HG03457 (cell line): ENCODE measurements around the gene FAM53B.
A peak's percentile ranks its signal among the peaks of the same experiment; 100 is the strongest.
"Not testable (repeated sequence)": the region's sequence is repeated elsewhere in the genome, so short reads cannot be mapped to it uniquely, and the experiment has no call there.

ENCODE experiments used
- ATAC-seq: cut with Tn5 transposase; IDR thresholded peaks from one replicate; pipeline ENCODE4 v1.9.1; 2021; ENCODE audit warnings: moderate number of reproducible peaks; ENCODE audit not compliant: unreplicated experiment

The FAM53B gene

GRCh38 chr10:124615259-124615658 lies 128.9 kb downstream of the FAM53B start:
- ATAC-seq = no peak

DNA sequence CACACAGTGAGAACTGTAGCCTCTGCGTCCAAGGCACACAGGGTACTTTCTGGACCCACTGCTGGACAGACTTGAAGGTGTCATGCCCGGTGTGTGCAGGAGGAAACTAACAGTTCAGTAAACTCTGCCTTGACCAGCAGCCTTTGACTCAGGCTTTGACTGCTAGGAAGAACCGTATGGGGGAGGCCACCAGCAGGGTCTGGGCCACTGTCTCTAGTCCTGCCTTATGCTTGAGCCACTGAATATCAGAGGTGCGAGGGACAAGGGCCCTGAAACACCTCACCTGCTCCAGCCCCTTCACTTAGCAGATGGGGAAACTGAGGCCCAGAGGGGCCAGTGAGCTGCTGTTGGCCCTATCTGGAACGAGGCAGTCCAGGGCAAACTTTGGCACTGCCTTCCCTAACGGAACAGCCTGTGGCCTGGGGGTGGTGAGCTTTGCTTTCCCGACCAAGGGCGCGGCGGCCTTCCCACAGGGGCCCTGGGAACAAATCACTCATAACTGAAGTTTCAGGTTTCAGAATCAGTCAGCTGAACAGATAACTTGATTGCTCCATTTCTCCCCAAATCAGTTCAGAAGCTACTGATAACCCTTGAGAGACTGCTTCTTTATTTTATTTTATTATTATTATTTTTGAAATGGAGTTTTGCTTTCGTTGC lies 130.0 kb downstream of the FAM53B start:
- ATAC-seq = peak; percentile 50

DNA sequence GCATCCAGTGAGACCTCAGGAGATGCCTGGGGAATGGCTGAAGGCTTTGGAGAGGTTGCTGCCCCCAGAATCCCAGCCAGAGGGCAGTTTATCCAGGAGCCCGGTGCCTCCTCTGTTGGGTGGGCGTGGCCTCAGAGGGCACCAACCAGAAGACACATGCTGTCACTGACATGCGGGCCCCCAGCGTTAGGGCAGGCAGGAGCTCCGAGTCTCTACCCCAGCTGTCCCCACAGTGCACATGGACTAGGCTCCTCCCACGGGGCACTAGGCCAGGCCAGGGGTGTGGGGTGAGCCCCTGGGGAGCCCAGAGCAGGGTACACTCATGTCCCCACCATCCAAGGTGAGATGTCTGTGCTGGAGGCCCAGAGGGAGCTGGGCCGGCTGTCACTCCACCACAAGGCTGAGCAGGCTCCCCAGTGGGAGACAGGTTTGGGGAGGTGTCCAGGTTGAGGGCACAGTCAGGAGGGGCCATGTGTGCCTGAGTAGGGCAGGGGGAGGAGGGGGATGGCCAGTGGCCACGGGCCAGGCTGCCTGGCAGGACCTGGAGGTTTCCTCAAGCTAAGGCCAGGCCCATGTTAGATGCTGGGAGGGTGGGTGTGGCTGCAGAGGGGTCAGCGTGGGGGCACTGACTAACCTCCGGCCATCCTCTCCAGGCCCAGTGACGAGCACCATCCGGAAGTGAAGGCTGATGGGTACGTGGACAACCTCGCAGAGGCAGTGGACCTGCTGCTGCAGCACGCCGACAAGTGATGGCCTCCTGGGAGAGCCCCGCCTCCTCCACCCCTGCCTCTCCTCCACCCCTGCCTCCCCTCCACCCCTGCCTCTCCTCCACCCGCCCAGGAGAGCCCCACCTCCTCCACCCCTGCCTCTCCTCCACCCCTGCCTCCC lies 131.3 kb downstream of the FAM53B start:
- ATAC-seq = no peak

- no peak for ATAC-seq
Measured at GRCh38 chr10:124611738-124612137, 132.4 kb downstream of the FAM53B start.

GRCh38 chr10:124610851-124611250 lies 133.3 kb downstream of the FAM53B start:
- not testable (repeated sequence) for ATAC-seq

DNA sequence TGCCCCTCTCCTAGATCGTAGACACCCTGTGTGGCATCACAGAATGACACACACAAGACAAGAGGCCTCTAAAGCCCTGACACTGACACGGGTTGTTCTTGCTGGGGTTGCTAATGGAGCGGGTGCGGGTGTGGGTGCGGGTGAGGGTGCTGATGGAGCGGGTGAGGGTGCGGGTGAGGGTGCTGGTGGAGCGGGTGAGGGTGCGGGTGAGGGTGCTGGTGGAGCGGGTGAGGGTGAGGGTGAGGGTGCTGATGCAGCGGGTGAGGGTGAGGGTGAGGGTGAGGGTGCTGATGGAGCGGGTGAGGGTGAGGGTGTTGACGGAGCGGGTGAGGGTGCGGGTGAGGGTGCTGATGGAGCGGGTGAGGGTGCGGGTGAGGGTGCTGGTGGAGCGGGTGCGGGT lies 134.0 kb downstream of the FAM53B start:
- not testable (repeated sequence) for ATAC-seq

DNA sequence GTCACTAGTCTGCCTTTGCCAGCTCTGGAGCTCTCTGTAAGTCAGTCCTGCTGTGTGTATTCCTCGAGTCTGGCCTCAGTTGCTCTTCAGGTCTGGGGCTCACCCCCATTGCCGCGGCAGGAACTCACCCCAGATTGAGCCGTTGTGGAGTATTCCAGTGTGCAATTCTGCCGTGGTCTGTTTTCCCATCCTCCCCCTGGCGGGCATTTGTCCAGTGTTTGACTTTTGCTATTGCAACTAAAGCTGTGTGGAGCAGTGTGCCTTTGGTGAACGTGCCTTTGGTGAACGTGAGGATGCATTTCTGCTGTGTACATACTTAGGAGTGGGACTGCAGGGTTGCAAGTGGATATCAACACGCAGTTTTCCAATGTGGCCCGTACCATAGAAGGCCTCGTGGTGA lies 134.5 kb downstream of the FAM53B start:
- ATAC-seq = no peak

DNA sequence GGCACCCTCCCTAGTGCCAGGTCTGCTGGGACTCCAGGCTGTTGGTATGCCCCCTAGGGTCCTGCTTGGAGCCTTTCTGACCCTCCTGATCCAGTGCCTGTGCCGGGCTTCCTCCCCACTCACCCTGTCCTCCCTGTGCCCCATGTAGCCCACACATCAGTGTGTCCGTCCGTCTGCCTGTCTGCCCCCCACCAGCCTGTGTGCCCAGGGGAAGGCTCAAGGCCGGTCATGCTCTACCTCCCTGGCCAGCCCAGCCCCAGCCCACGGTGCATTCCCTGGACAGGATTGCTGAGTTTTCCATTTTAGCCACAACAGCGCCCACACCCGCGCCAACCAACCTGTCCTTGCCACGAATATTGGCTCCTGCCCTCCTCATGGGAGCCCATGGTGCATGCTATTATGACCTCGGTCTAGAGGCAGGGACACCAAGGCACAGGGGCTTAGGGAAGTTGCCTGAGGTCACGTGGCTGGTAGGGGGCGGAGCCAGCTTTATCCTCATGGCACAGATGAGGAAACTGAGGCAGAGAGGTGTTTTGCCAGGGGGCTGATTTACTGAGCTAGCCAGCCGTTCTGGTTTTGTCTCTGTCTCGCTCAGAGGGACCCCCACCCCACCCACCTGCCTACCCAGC lies 136.0 kb downstream of the FAM53B start:
- no peak for ATAC-seq

DNA sequence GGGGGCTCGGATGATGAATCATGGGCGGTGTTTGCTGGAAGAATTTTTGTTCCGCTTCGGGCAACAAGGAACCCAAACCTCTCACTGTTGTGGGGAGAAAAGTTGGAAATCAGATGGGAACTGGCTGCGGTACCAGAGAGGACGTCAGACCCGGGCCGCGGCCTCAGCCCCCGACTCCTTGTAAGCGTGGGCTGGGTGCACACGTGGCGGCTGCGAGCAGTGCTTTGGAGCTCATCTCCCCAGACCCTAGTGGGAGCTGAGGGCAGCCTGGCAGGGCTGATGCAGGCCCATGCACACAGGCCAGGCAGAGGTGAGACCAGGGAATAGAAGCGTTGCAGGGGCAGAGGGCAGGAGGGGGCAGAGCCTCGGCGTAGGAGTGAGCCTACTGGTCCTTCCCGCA lies 136.5 kb downstream of the FAM53B start:
- no peak for ATAC-seq

DNA sequence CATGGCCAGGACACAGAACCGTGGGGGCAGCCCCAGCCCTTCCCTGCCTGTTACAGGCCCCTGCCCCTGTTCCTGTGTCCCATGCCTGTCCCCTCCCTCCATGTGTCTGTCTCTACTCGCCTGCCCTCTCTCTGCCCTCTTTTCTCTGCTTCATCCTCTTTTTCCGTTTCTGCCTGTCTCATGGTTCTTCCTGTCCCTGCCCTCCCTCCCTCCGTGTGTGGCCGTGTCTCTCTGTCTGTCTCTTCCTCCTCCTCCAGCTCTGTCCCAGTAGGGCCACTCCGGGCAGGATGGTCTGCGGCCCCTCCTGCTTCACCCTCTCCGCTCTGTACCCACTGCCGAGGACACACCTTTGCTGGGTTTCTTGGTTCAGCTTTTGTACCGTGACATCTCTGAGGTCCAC lies 137.4 kb downstream of the FAM53B start:
- ATAC-seq = no peak

DNA sequence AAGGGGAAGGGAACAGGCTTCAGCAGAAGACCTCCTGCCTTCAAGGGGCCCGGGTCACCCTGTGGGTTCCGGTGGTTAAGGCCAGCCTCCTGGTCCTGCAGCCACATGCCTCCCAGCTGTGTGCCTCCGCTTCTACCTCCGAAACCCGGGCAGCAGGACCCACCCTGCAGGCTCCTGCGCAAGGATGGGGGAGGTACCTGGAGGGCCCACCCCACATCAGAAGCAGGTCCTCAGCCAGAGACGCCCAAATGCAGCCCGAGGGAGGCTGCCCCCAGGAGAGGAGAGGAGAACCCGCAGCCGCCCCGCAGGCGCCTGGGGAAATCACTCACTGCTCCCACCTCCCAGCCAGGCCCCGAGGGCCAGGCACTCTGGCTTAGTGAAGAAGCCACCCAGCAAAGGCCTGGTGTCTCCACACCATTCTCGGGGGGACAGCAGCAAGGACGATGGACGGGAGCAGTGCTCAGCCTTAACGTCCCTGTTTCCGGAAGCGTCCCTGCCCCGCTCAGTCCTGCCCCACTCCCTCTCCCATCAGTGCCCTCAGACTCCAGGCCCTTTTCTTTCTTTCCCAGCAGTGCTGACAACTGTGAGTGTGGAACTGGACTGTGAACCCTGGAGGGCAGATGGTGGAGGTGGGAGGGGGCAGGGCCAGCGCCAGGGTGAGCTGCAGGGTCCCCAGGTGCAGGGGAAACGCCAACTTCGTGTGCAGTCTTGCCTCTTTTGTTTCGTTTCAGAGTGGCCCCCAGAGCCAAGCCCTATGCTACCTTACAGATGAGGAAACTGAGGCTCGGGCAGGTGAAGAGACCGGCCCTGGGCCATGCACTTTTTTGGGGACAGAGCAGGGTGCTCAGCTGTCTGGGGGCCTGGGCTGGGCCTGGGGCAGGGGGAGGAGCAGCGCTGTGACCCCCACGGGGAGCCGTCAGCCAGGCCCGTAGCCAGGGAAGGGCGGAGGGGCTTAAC lies 138.0 kb downstream of the FAM53B start:
- ATAC-seq = no peak

- ATAC-seq = no peak
Measured at GRCh38 chr10:124605481-124605855, 138.7 kb downstream of the FAM53B start.

DNA sequence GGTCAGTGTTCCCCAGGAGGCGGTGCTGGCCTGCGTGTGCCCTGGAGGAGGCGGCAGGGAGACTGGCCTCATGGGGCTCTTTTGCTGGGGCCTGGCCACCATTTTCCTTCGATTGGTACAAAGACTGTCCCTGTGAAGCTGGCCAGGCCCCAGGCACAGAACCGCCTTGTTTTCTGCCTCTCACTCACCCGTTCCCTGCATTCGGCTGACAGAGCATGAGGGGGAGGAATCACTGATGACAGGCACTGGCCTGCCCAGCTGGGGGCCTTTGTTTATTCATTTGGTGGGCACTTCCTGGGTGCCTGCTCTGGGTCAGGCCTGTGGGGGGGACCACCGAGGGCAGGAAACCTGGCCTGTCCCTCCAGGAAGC lies 139.2 kb downstream of the FAM53B start:
- no peak for ATAC-seq

- ATAC-seq = no peak
Measured at GRCh38 chr10:124604214-124605000, 139.8 kb downstream of the FAM53B start.

GRCh38 chr10:124603376-124604213 lies 140.6 kb downstream of the FAM53B start:
- ATAC-seq = no peak

GRCh38 chr10:124602646-124603365 lies 141.4 kb downstream of the FAM53B start:
- no peak for ATAC-seq

- ATAC-seq = no peak
Measured at GRCh38 chr10:124602121-124602561, 142.0 kb downstream of the FAM53B start.

DNA sequence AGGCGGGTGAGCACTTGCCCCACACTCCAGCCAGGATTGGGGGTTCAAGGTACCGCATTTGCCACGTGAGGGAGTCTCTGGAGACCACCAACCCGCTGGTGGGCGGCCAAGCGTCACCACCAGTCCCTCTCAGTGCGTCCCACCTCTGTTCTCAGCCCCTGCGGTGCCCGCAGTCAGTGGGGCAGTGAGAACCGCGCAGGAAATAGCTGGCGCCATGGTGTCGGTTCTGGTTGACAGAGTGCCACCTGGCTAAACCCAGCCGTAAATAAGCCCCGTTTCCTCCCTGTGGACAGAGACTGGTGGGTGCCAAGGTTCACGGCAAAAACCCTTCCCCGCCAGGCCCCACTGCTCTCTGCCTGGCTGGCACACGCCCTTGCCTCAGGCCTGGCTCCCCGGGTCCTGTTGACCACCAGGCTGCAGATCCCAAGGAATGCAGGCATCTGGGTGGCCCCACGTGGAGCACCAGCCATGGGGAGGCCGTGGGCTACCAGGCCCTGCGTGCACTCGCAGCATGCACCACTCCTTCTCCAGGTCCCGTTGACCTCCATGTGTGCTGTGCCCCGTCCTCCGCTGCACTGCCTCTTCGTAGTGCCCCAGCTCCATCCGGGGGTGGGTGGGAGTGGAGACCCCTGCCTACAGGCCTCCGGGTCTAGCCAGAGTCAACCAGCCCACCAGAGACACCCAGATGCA lies 142.6 kb downstream of the FAM53B start:
- ATAC-seq = no peak
